PC-9 (cell line): ENCODE data around the gene CLDN19.

Experiments used
- EZH2 ChIP-seq: fragments of 200-600 bp; sonication (generic); IDR thresholded peaks from 2 replicates; pipeline ENCODE4 v1.8.0; 2017; ENCODE audit warnings: antibody characterized with exemption, low read depth
- TF ChIP-seq, protein P1 (sequence below): fragments of 200-600 bp; sonication (generic); conservative IDR thresholded peaks from 2 replicates; pipeline ENCODE4 v1.6.1; 2017; ENCODE audit warnings: mixed run types, antibody characterized with exemption, mild to moderate bottlenecking, moderate library complexity

DNA sequence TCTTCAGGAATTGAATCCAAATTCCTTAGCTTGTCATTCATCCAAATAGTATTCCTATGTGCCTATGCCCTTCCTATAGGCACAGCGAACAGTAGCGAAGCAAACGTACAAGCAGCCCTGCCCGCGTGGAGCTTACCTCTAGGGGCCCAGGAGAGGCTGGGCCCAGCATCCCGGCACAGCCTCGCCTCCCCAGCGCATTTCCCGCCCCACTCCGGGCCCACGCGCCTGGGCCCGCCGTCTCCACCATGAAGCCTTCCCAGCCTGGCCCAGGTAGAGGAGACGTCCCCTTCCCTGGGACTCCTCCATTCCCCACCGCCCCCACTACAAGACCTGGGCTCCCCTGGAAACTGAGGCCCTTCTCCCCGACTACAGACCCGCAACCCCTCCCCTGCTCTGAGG lies 44.5 kb upstream of the CLDN19 start:
- TF ChIP-seq, protein P1, sequence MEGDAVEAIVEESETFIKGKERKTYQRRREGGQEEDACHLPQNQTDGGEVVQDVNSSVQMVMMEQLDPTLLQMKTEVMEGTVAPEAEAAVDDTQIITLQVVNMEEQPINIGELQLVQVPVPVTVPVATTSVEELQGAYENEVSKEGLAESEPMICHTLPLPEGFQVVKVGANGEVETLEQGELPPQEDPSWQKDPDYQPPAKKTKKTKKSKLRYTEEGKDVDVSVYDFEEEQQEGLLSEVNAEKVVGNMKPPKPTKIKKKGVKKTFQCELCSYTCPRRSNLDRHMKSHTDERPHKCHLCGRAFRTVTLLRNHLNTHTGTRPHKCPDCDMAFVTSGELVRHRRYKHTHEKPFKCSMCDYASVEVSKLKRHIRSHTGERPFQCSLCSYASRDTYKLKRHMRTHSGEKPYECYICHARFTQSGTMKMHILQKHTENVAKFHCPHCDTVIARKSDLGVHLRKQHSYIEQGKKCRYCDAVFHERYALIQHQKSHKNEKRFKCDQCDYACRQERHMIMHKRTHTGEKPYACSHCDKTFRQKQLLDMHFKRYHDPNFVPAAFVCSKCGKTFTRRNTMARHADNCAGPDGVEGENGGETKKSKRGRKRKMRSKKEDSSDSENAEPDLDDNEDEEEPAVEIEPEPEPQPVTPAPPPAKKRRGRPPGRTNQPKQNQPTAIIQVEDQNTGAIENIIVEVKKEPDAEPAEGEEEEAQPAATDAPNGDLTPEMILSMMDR = no peak
- no peak for TF ChIP-seq EZH2
